ENCODE data around the gene MPDZ. TPM values are rescaled to one million over a fixed set of nuclear protein-coding genes. Genes with fewer than 3 reads are reported as not detected.

Gene MPDZ
- total RNA-seq, 1 donor from 2014 or later, result 31.3 TPM

DNA sequence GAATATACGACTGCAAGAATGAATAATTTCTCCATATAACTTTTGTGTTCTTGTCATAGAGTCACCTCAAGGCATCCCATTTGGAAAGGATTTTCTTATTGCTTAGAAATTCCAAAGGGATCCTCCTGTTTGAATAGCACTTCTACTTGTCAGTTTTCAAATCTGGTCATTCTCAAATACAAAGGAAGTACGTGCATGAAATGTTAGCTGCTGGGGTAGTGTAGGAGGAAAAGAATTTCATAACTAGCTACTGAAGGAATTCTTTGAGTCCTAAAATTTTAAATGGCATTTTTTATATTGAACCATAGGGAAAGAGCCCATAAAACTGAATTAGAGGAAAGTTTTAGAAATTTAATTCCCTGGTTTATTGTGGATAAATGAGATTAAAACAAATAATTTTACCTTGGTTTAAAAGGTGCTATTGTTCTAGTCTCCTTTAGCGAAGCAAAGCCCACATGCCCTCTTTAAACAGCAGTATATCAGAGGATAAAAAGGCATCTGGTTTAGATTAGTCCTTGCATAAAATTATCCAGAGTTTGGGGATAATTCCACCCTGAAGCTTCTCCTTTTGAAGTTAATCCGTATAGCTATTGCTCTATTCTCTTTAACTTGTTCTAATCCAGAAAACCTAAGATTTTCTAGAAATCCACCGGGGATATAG, 2.0 kb upstream of the MPDZ start:
- intact Hi-C loops (cut with DNase I), result no loop called here
- Histone ChIP-seq H3K9me3 (no peaks in the 10 kb centered on the region), H3K27ac (no peak overlapping the region), H3K4me3 (no peak overlapping the region), H3K36me3 (no peaks in the 10 kb centered on the region), H3K27me3 (ENCODE audit: low read depth) (no peaks in the 10 kb centered on the region), H3K4me1 (no peaks in the 10 kb centered on the region)
- TF ChIP-seq, protein P1, sequence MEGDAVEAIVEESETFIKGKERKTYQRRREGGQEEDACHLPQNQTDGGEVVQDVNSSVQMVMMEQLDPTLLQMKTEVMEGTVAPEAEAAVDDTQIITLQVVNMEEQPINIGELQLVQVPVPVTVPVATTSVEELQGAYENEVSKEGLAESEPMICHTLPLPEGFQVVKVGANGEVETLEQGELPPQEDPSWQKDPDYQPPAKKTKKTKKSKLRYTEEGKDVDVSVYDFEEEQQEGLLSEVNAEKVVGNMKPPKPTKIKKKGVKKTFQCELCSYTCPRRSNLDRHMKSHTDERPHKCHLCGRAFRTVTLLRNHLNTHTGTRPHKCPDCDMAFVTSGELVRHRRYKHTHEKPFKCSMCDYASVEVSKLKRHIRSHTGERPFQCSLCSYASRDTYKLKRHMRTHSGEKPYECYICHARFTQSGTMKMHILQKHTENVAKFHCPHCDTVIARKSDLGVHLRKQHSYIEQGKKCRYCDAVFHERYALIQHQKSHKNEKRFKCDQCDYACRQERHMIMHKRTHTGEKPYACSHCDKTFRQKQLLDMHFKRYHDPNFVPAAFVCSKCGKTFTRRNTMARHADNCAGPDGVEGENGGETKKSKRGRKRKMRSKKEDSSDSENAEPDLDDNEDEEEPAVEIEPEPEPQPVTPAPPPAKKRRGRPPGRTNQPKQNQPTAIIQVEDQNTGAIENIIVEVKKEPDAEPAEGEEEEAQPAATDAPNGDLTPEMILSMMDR (IDR thresholded peaks at IDR 0.05), result no peak
- ATAC-seq, result no peak
- DNase-seq, result no peak

DNA sequence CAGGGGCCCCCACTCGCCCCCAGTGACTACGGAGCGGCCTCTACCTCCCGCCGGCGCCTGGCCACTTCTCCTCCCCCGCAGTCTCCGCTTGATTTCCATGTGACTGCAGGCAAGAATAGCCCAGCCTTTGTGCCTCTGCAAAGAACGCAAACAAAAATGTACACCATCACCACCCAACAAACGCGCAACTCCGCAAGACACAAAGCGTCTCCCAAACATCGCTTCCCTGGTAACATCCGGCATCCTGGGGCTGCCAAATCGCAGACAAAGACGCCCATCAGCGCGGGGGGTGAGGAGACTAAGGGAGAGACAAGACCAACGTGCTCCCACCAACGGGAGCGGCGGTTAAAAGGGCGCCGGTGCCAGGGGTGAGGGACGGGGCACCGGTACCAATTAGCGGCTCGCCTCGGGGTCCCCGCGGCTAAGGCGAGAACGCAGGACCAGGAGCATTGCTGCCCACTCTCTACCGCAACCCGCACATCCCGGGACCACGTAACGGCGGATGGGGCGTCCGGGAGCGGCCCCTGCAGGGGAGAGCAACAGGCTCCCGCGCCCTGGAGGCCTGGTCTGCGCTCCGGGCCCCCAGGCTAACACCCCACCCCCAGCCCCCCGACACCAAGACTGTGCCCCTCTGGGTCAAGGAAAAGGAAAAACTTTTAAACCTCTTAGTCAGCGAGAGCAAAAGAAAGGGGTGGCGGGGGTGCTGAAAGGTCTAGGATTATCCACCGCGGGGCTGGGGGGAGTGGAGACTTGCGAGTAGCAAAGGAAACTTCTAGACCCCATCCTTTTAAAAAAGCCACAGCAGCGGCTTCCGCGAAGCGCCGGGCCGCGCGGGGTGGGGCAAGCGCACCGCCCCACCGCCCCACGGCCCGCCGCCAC, 885 bp downstream of the MPDZ start:
- H3K9me3 ChIP-seq, result peaks cover 3% of the 10 kb centered on the region
- TF ChIP-seq, protein P1 (IDR thresholded peaks at IDR 0.05), result peak; percentile 15
- H3K4me1 ChIP-seq, result peaks cover 14% of the 10 kb centered on the region
- DNase-seq, result peak; percentile 50
- peak overlapping the region; percentile 70 for H3K4me3 ChIP-seq
- peak overlapping the region; percentile 85 for H3K27ac ChIP-seq
- no peaks in the 10 kb centered on the region for H3K36me3 ChIP-seq
- intact Hi-C loops (cut with DNase I), result no loop called here
- ATAC-seq, result peak; percentile 60 to 67
- H3K27me3 ChIP-seq (ENCODE audit: low read depth), result no peaks in the 10 kb centered on the region

DNA sequence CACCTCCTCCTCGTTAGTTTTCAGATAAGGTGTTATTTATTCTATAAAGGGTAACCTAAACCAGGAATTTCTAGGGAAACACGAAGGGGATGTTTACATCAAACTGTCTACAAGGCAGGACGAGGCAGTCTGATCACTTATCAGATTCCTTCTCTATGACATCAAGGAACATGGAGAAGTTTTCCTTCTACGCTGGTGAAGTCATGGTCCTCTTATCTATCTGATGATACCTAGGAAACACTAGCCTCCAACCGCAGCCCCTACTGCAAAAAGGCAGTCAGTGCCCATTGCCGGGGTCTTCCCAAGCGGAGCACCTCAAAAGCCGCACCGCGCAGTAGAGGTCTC, 1.5 kb downstream of the MPDZ start:
- Histone ChIP-seq H3K27ac (peak overlapping the region; percentile 85), H3K9me3 (peaks cover 3% of the 10 kb centered on the region), H3K4me1 (peaks cover 14% of the 10 kb centered on the region), H3K27me3 (ENCODE audit: low read depth) (no peaks in the 10 kb centered on the region), H3K4me3 (peak overlapping the region; percentile 70), H3K36me3 (no peaks in the 10 kb centered on the region)
- ATAC-seq (peak in 1 of 2 donors; percentile 17), DNase-seq (no peak)
- intact Hi-C loops (cut with DNase I), result no loop called here
- TF ChIP-seq, protein P1 (IDR thresholded peaks at IDR 0.05), result no peak

DNA sequence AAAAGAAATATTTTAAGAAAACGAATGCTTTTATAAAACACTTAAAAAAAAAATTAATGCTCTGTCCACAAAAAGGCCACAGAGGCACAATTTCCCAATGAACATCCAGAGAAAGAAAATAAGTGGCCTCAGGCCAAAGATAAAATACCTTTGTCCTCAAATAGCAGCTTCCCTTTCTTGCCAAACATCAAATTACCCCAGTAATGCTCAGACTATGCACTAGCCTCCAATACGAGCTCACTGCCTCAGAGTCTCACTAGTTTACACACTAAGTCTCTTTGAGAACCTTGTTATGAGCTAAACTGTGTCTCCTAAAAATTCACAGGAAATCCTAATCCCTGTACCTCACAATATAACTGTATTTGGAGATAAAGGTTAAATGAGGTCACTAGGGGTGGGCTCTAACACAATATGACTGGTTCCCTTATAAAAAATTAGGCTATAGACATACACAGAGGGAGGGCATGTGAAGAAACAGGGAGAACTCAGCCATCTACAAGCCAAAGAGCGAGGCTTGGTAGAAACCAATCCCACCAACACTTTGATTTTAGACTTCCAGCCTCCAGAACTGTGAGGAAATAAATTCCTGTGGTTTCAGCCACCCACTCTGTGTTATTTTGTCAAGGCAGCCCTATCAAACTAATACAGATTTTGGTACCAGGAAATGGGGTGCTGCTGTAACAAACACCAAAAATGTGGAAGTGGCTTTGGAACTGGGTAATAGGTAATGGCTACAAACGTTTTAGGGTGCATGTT, 4.4 kb downstream of the MPDZ start:
- intact Hi-C loops (cut with DNase I), result no loop called here
- Histone ChIP-seq H3K36me3 (no peaks in the 10 kb centered on the region), H3K9me3 (peaks cover 3% of the 10 kb centered on the region), H3K4me1 (peaks cover 14% of the 10 kb centered on the region), H3K27me3 (ENCODE audit: low read depth) (no peaks in the 10 kb centered on the region), H3K4me3 (no peak overlapping the region), H3K27ac (peak overlapping the region; percentile 20)
- ATAC-seq, result no peak
- TF ChIP-seq, protein P1 (IDR thresholded peaks at IDR 0.05), result no peak
- DNase-seq, result no peak

DNA sequence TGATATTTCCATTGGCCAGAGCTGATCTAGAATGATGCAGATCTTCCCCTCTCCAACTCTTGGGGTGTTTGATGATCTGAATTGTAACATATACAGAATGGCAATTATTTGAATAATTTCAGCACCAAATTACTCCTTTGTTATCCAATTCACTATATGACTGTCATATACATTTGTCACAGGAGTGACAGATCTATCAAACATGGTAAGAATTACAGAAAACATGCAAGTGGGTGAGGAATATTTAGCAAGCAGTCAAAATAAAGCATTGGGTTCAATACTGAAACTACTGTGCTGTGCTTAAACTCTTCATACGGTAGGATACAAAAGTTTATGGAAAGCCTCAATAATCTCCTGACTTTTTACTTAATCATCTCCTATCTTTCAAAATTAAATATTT, 8.8 kb downstream of the MPDZ start:
- no peak overlapping the region for H3K4me3 ChIP-seq
- H3K36me3 ChIP-seq, result no peaks in the 10 kb centered on the region
- TF ChIP-seq, protein P1 (IDR thresholded peaks at IDR 0.05), result no peak
- H3K4me1 ChIP-seq, result peaks cover 28% of the 10 kb centered on the region
- ATAC-seq, result no peak
- peaks cover 3% of the 10 kb centered on the region for H3K9me3 ChIP-seq
- H3K27ac ChIP-seq, result no peak overlapping the region
- no peaks in the 10 kb centered on the region for H3K27me3 ChIP-seq (ENCODE audit: low read depth)
- no peak for DNase-seq
- intact Hi-C loops (cut with DNase I), result no loop called here
